K562 (cell line): ENCODE measurements around the gene TACR1. TPM values are rescaled to one million over a fixed set of nuclear protein-coding genes. Genes with fewer than 3 reads are reported as not detected.
"Not testable (repeated sequence)": the region's sequence is repeated elsewhere in the genome, so short reads cannot be mapped to it uniquely, and the experiment has no call there.

Experiments used
- ATAC-seq: fragments of 200-7000 bp; cut with Tn5 transposase; 3 replicates; pipeline ENCODE4 v1.9.1; 2020; ENCODE audit warnings: moderate library complexity
- BruUV-seq: library from RNA; stranded (reverse); fragments of 400-500 nt; replicated peaks from 2 replicates; lab custom pipeline; 2021; lab: Mats Ljungman, UMichigan
- CTCF ChIA-PET: fragments of 300-600 bp; formaldehyde crosslinking; extraction: SDS; loops from one replicate; lab custom pipeline; 2021; ENCODE audit warnings: low intra/inter-chr PET ratio; lab: Yijun Ruan, JAX
- POLR2A ChIA-PET: fragments of 300-600, 350-650 bp; sonication (Branson Sonifier 250); formaldehyde crosslinking; extraction: SDS; loops from one replicate; lab custom pipeline; 2021; ENCODE audit warnings: antibody characterized with exemption, inconsistent platforms; lab: Yijun Ruan, JAX
- DNase-seq, 4 experiments: peaks; one replicate each; pipeline versions ENCODE4 v3.0.0 to v3.0.0-alpha.2; 2011 to 2018; ENCODE audit warnings: low spot score in 3 of 4, mixed read lengths in 3 of 4; ENCODE audit errors: extremely low read depth in 1 of 4
- FAIRE-seq: peaks from 2 replicates; lab custom pipeline; 2011; peaks lifted over from hg19 to GRCh38; lab: Jason Lieb, UNC
- H2AFZ ChIP-seq: 2 replicates; pipeline ENCODE4 v1.6.0; 2011; ENCODE audit warnings: low read depth, low read length, control low read depth, inconsistent platforms
- H3K27ac ChIP-seq: fragments of 200-600 bp; 3 replicates; pipeline ENCODE4 v1.8.0; 2011; ENCODE audit warnings: low read depth, mild to moderate bottlenecking, control low read depth, inconsistent platforms, low read length, moderate library complexity, mixed read lengths; ENCODE audit errors: extremely low read depth
- H3K27me3 ChIP-seq, 2 experiments: fragments of 300-600 bp in 1 of 2; 2 replicates in 1 of 2; 3 replicates in 1 of 2; pipeline versions ENCODE4 v1.6.0 to v1.8.0; 2011; ENCODE audit warnings: inconsistent platforms in 2 of 2, low read length in 2 of 2, mild to moderate bottlenecking in 1 of 2, mixed read lengths in 1 of 2, moderate library complexity in 1 of 2; ENCODE audit not compliant: control insufficient read depth in 2 of 2, insufficient read depth in 2 of 2
- H3K36me3 ChIP-seq: fragments of 300-600 bp; 3 replicates; pipeline ENCODE4 v1.8.0; 2011; ENCODE audit warnings: mild to moderate bottlenecking, low read length, inconsistent platforms; ENCODE audit not compliant: control insufficient read depth, insufficient read depth
- H3K4me1 ChIP-seq, 2 experiments: fragments of 200-600 bp in 1 of 2; replicated peaks in 1 of 2; 2 replicates in 1 of 2; 3 replicates in 1 of 2; pipeline versions ENCODE4 v1.5.1 to v1.8.0; 2011; ENCODE audit warnings: inconsistent platforms in 2 of 2, low read length in 2 of 2, mild to moderate bottlenecking in 1 of 2, mixed read lengths in 1 of 2, moderate library complexity in 1 of 2; ENCODE audit not compliant: control insufficient read depth in 2 of 2, insufficient read depth in 2 of 2
- H3K4me2 ChIP-seq: 2 replicates; pipeline ENCODE4 v1.6.1; 2011; ENCODE audit warnings: low read length, control low read depth, inconsistent platforms, mixed read lengths; ENCODE audit not compliant: insufficient read depth
- H3K4me3 ChIP-seq: fragments of 200-600 bp; sonication (generic), shearing (Covaris generic); 2 replicates; pipeline ENCODE4 v1.5.1; 2016; ENCODE audit warnings: control low read depth, inconsistent platforms
- H3K79me2 ChIP-seq: fragments of 200-600 bp; 3 replicates; pipeline ENCODE4 v1.8.0; 2011; ENCODE audit warnings: low read length, inconsistent platforms; ENCODE audit not compliant: control insufficient read depth, insufficient read depth
- H3K9ac ChIP-seq, 2 experiments: 2 replicates each; pipeline versions ENCODE4 v1.6.0 to v1.6.1; 2011; ENCODE audit warnings: low read depth in 2 of 2, low read length in 2 of 2, control low read depth in 1 of 2, inconsistent platforms in 1 of 2, mild to moderate bottlenecking in 1 of 2, mixed read lengths in 1 of 2; ENCODE audit not compliant: insufficient read depth in 1 of 2
- H3K9me1 ChIP-seq: one replicate; pipeline ENCODE4 v1.6.0; 2011; ENCODE audit warnings: inconsistent platforms, mild to moderate bottlenecking, low read length, moderate library complexity; ENCODE audit not compliant: control insufficient read depth, insufficient read depth
- H3K9me3 ChIP-seq: replicated peaks from 2 replicates; pipeline ENCODE4 v1.5.1; 2011; ENCODE audit warnings: low read depth, low read length, inconsistent platforms; ENCODE audit not compliant: control insufficient read depth, insufficient read depth
- H4K20me1 ChIP-seq: replicated peaks from 2 replicates; pipeline ENCODE4 v1.6.1; 2011; ENCODE audit warnings: low read length, inconsistent platforms, mixed read lengths; ENCODE audit not compliant: control insufficient read depth, insufficient read depth
- NFIC ChIP-seq: fragments of 450-650 bp; IDR thresholded peaks from 2 replicates; pipeline ENCODE4 v1.6.1; 2017; ENCODE audit warnings: mild to moderate bottlenecking, inconsistent platforms
- NFIX ChIP-seq: fragments of 250-450 bp; sonication (Bioruptor Pico); IDR thresholded peaks from 2 replicates; pipeline ENCODE4 v1.4.0; 2020; ENCODE audit warnings: low read depth, mild to moderate bottlenecking, moderate library complexity
- NFRKB ChIP-seq: fragments of 450-650 bp; IDR thresholded peaks from 2 replicates; pipeline ENCODE4 v1.6.1; 2016; ENCODE audit warnings: low read depth
- ZNF146 ChIP-seq: IDR thresholded peaks from one replicate; pipeline ENCODE4 v1.6.1; 2018; ENCODE audit warnings: missing compliant biosample characterization; ENCODE audit not compliant: unreplicated experiment
- ZNF592 ChIP-seq: fragments of 450-650 bp; IDR thresholded peaks from 2 replicates; pipeline ENCODE4 v1.6.1; 2017; ENCODE audit warnings: antibody characterized with exemption, mild to moderate bottlenecking
- WGBS: fragments of 100-300 bp; shearing (Covaris generic); methylation state at CpG from one replicate; pipeline ENCODE4 v1.1.6; 2016; ENCODE audit warnings: low coverage, mixed read lengths; ENCODE audit not compliant: insufficient coverage; ENCODE audit errors: missing lambda C conversion rate; 5-methylcytosine and 5-hydroxymethylcytosine counted together
- in situ Hi-C: fragments of 300-500 bp; cut with MboI; formaldehyde crosslinking; loops from 4 replicates; pipeline ENCODE4 v1.15.0; 2018; ENCODE audit warnings: inconsistent platforms, mixed read lengths
- intact Hi-C: fragments of 100-400 bp; cut with micrococcal nuclease; formaldehyde crosslinking; loops from 2 replicates; pipeline ENCODE4 v1.14.2; 2022
- polyA plus RNA-seq, 8 experiments: library from polyadenylated mRNA; depleted of rRNA in 4 of 8; stranded (reverse) in 5 of 8; unstranded in 3 of 8; fragments of >200 nt; fragmentation: Nextera tagmentation in 2 of 8; fragmentation: Illumina TruSeq in 1 of 8; extraction: Ambion mirVana in 2 of 8; extraction: Trizol in 1 of 8; gene quantifications; 2 replicates each; pipeline versions ENCODE4 v1.2.1 to v1.2.3, GENCODE V29; 2011 to 2014; ENCODE audit warnings: inconsistent platforms in 1 of 8, missing spikeins in 1 of 8
- total RNA-seq, 7 experiments: library from RNA; depleted of rRNA in 6 of 7; stranded (reverse); fragments of >200 nt in 6 of 7; fragmentation: Illumina TruSeq in 2 of 7; extraction: Trizol in 2 of 7; gene quantifications; 2 replicates each; pipeline versions ENCODE4 v1.2.1 to v1.2.3, GENCODE V29; 2011 to 2021; ENCODE audit warnings: low replicate concordance in 1 of 7

The TACR1 gene
- total and polyA plus RNA-seq, 9 of the 15 experiments (the other 6 are each of a cell fraction or from before 2014, with no cell fraction given) = not detected

- Histone ChIP-seq H2AFZ (no peak overlapping the region), H3K4me1 (no peaks in the 10 kb centered on the region)
- 0 out of 2 replicates have a peak, but pooled peaks have one; percentile 41 for TF ChIP-seq NFIX (CRISPR knock-in tag)
- TF ChIP-seq NFIC = peak; percentile 83
- no peak for TF ChIP-seq NFRKB
- no peak for TF ChIP-seq ZNF592
- TF ChIP-seq ZNF146 (CRISPR knock-in tag) = no peak
- TF ChIP-seq, all 486 proteins: peak for 2
- BruUV-seq = no TSS peak
- ATAC-seq = no peak
- Histone ChIP-seq H3K36me3 (no peaks in the 10 kb centered on the region), H3K4me3 (no peak overlapping the region), H3K4me2 (no peak overlapping the region), H3K27me3 (no peaks in the 10 kb centered on the region; a peak in 1 of 5 replicates), H3K9me1 (no peaks in the 10 kb centered on the region), H3K27ac (no peak overlapping the region), H4K20me1 (no peaks in the 10 kb centered on the region), H3K79me2 (no peaks in the 10 kb centered on the region), H3K9ac (no peak overlapping the region), H3K9me3 (no peaks in the 10 kb centered on the region)
- no peak for FAIRE-seq
- no peak for DNase-seq
- intact Hi-C loops (loop anchor here (5.0 kb wide), 1 partner anchor 84 kb away; no protein-coding TSS in a partner anchor), in situ Hi-C loops (no loop called here)
- WGBS = 0% methylated on average over 2 of the region's 2 CpGs
- POLR2A ChIA-PET = interaction anchor here (0.7 kb wide), 1 partner anchor 243 kb away, joined by 4 read pairs; no protein-coding TSS in a partner anchor
- CTCF ChIA-PET = no interaction called here
Measured at GRCh38 chr2:75146606-75147332, 52.6 kb downstream of the TACR1 start.

GRCh38 chr2:75146221-75146605 is 53.1 kb downstream of the TACR1 start:
- H4K20me1 ChIP-seq, H3K36me3 ChIP-seq, H3K27me3 ChIP-seq, in situ Hi-C loops, POLR2A ChIA-PET, H3K4me3 ChIP-seq, FAIRE-seq, H3K27ac ChIP-seq, H3K9me1 ChIP-seq, DNase-seq, H3K4me1 ChIP-seq, ATAC-seq, CTCF ChIA-PET, H3K4me2 ChIP-seq, H3K79me2 ChIP-seq, H3K9me3 ChIP-seq, H2AFZ ChIP-seq, H3K9ac ChIP-seq, BruUV-seq: not testable (repeated sequence)
- WGBS = 5% methylated on average over 4 of the region's 4 CpGs
- intact Hi-C loops = loop anchor here (5.0 kb wide), 1 partner anchor 84 kb away; no protein-coding TSS in a partner anchor
